ENCODE data around the gene CHSY3. TPM values are rescaled to one million over a fixed set of nuclear protein-coding genes. Genes with fewer than 3 reads are reported as not detected.

CHSY3 gene
- total RNA-seq, 1 donor from 2014 or later, result 9.4 TPM

DNA sequence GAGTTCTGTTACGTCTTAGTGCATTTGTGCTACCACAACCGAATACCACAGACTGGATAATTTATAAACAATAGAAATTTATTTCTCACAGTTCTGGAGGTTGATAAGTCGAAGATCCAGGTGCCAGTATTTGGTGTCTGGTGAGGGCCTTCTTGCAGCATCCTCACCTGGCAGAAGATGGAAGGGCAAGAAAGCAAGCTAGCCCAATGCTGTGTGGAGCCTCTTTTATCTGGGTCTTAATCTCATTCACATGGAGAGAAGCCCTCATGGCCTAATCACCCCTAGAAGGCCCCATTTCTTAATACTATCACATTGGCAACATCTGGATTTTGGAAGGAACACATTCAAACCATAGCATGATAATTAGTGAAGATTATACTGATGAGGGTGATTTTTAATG, 159.3 kb downstream of the CHSY3 start:
- H3K9me3 ChIP-seq (ENCODE audit: insufficient read depth, low read depth, low read length), result no peaks in the 10 kb centered on the region
- Mint-ChIP-seq H3K27me3 (ENCODE audit: low read depth, unreplicated experiment) (no peaks in the 10 kb centered on the region), H3K4me3 (ENCODE audit: unreplicated experiment) (no peak overlapping the region), H3K27ac (ENCODE audit: unreplicated experiment) (no peak overlapping the region), H3K4me1 (ENCODE audit: low read depth, unreplicated experiment) (no peaks in the 10 kb centered on the region), H3K36me3 (ENCODE audit: low read depth, unreplicated experiment) (peaks cover 3% of the 10 kb centered on the region), H3K9me3 (ENCODE audit: unreplicated experiment) (peaks cover 3% of the 10 kb centered on the region)
- no peaks in the 10 kb centered on the region for H3K4me1 ChIP-seq (ENCODE audit: insufficient read depth, low read length)
- no peaks in the 10 kb centered on the region for H3K36me3 ChIP-seq (ENCODE audit: insufficient read depth, low read length)
- TF ChIP-seq CTCF (IDR thresholded peaks at IDR 0.05; ENCODE audit: insufficient read depth, low read depth, low read length), result no peak
- no peak for TF ChIP-seq EZH2 (IDR thresholded peaks at IDR 0.05; ENCODE audit: insufficient read depth, low read length)
- FAIRE-seq (no peak), DNase-seq (ENCODE audit: low read depth) (no peak)
- no peak overlapping the region for H3K9ac ChIP-seq (ENCODE audit: low read length)
- no peaks in the 10 kb centered on the region for H3K27me3 ChIP-seq (ENCODE audit: insufficient read depth, low read length)
- no peak overlapping the region for H3K4me2 ChIP-seq (ENCODE audit: low read length)
- H3K27ac ChIP-seq (ENCODE audit: low read depth, low read length), result no peak overlapping the region
- H2AFZ ChIP-seq (ENCODE audit: low read depth, low read length), result no peak overlapping the region
- no peak overlapping the region for H3K4me3 ChIP-seq (ENCODE audit: insufficient read depth, low read depth, low read length)
- H4K20me1 ChIP-seq (ENCODE audit: insufficient read depth, low read length), result no peaks in the 10 kb centered on the region
- no peaks in the 10 kb centered on the region for H3K79me2 ChIP-seq (ENCODE audit: insufficient read depth, low read length)

- FAIRE-seq (no peak), DNase-seq (ENCODE audit: low read depth) (no peak)
- H4K20me1 ChIP-seq (ENCODE audit: insufficient read depth, low read length), result no peaks in the 10 kb centered on the region
- Mint-ChIP-seq H3K27me3 (ENCODE audit: low read depth, unreplicated experiment) (no peaks in the 10 kb centered on the region), H3K36me3 (ENCODE audit: low read depth, unreplicated experiment) (peaks cover 3% of the 10 kb centered on the region), H3K27ac (ENCODE audit: unreplicated experiment) (no peak overlapping the region), H3K9me3 (ENCODE audit: unreplicated experiment) (peaks cover 3% of the 10 kb centered on the region), H3K4me1 (ENCODE audit: low read depth, unreplicated experiment) (no peaks in the 10 kb centered on the region), H3K4me3 (ENCODE audit: unreplicated experiment) (no peak overlapping the region)
- H3K79me2 ChIP-seq (ENCODE audit: insufficient read depth, low read length), result no peaks in the 10 kb centered on the region
- H3K27ac ChIP-seq (ENCODE audit: low read depth, low read length), result no peak overlapping the region
- no peaks in the 10 kb centered on the region for H3K4me1 ChIP-seq (ENCODE audit: insufficient read depth, low read length)
- no peak overlapping the region for H3K9ac ChIP-seq (ENCODE audit: low read length)
- no peak overlapping the region for H2AFZ ChIP-seq (ENCODE audit: low read depth, low read length)
- H3K4me3 ChIP-seq (ENCODE audit: insufficient read depth, low read depth, low read length), result no peak overlapping the region
- no peaks in the 10 kb centered on the region for H3K36me3 ChIP-seq (ENCODE audit: insufficient read depth, low read length)
- H3K27me3 ChIP-seq (ENCODE audit: insufficient read depth, low read length), result no peaks in the 10 kb centered on the region
- no peak overlapping the region for H3K4me2 ChIP-seq (ENCODE audit: low read length)
- no peaks in the 10 kb centered on the region for H3K9me3 ChIP-seq (ENCODE audit: insufficient read depth, low read depth, low read length)
- no peak for TF ChIP-seq EZH2 (IDR thresholded peaks at IDR 0.05; ENCODE audit: insufficient read depth, low read length)
- no peak for TF ChIP-seq CTCF (IDR thresholded peaks at IDR 0.05; ENCODE audit: insufficient read depth, low read depth, low read length)
Observed at GRCh38 chr5:130064484-130064883, 160.2 kb downstream of the CHSY3 start.

GRCh38 chr5:130065617-130066016, 161.4 kb downstream of the CHSY3 start:
- Mint-ChIP-seq H3K27me3 (ENCODE audit: low read depth, unreplicated experiment) (no peaks in the 10 kb centered on the region), H3K27ac (ENCODE audit: unreplicated experiment) (no peak overlapping the region), H3K4me1 (ENCODE audit: low read depth, unreplicated experiment) (no peaks in the 10 kb centered on the region), H3K36me3 (ENCODE audit: low read depth, unreplicated experiment) (no peaks in the 10 kb centered on the region), H3K9me3 (ENCODE audit: unreplicated experiment) (no peaks in the 10 kb centered on the region), H3K4me3 (ENCODE audit: unreplicated experiment) (no peak overlapping the region)
- no peak overlapping the region for H2AFZ ChIP-seq (ENCODE audit: low read depth, low read length)
- H3K27me3 ChIP-seq (ENCODE audit: insufficient read depth, low read length), result no peaks in the 10 kb centered on the region
- DNase-seq (ENCODE audit: low read depth) (no peak), FAIRE-seq (no peak)
- no peaks in the 10 kb centered on the region for H4K20me1 ChIP-seq (ENCODE audit: insufficient read depth, low read length)
- no peaks in the 10 kb centered on the region for H3K9me3 ChIP-seq (ENCODE audit: insufficient read depth, low read depth, low read length)
- H3K79me2 ChIP-seq (ENCODE audit: insufficient read depth, low read length), result no peaks in the 10 kb centered on the region
- H3K27ac ChIP-seq (ENCODE audit: low read depth, low read length), result no peak overlapping the region
- no peak for TF ChIP-seq EZH2 (IDR thresholded peaks at IDR 0.05; ENCODE audit: insufficient read depth, low read length)
- no peak for TF ChIP-seq CTCF (IDR thresholded peaks at IDR 0.05; ENCODE audit: insufficient read depth, low read depth, low read length)
- H3K4me2 ChIP-seq (ENCODE audit: low read length), result no peak overlapping the region
- no peak overlapping the region for H3K9ac ChIP-seq (ENCODE audit: low read length)
- H3K36me3 ChIP-seq (ENCODE audit: insufficient read depth, low read length), result no peaks in the 10 kb centered on the region
- no peak overlapping the region for H3K4me3 ChIP-seq (ENCODE audit: insufficient read depth, low read depth, low read length)
- no peaks in the 10 kb centered on the region for H3K4me1 ChIP-seq (ENCODE audit: insufficient read depth, low read length)
